HUDEP-2 (cell line): ENCODE data around the gene MFSD12.
"Not testable (repeated sequence)": the region's sequence is repeated elsewhere in the genome, so short reads cannot be mapped to it uniquely, and the experiment has no call there.

Source experiments
- DNase-seq, 76 experiments: peaks; one replicate each; lab custom pipeline; 2025; ENCODE audit not compliant: unreplicated experiment in 76 of 76; lab: John Stamatoyannopoulos, UW

Gene MFSD12

DNA sequence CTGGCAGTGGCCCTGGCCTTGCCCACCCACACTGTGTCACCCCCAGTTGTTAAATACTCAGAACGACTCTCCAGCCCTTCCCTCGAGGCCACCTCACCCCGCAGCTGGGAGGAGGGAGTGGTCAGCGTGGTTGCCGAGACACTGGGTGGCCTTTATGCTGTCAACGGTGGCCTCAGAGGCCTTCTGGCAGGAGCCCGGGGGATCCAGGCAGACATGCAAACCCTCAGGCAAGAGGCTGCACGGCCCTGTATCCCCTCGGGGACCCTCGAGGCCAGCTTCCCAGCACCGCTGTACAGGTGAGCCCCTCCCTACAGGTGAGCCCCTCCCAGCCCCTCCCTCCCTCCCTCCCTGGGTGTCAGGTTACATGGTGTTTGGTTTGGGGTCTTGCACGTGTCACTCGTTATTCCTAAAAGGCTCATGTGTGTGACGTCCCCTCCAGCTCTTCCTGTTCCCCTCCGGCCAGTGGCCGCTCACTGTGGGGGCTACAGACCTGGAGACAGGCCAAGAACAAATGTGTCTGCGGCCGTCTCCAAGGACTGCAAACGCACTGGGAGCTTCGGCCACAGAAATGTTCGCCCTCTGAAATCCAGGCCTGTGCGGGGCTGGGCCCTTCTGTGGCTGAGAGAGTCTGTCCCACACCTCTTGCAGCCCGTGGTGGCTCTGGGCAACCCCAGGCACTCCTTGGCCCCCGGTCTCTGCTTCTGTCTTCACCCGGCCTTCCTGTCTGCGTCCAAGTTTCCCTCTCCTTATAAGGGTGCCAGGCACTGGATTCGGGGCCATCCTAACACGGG lies 18.2 kb downstream of the MFSD12 start, which contains the start of gene TEKTIP1:
Gene TEKTIP1, plus strand, starts transcription at position 210 of the 791 bp plus-strand sequence. Its CDS starts 4 bp downstream, at position 214.
- no peak for DNase-seq

DNA sequence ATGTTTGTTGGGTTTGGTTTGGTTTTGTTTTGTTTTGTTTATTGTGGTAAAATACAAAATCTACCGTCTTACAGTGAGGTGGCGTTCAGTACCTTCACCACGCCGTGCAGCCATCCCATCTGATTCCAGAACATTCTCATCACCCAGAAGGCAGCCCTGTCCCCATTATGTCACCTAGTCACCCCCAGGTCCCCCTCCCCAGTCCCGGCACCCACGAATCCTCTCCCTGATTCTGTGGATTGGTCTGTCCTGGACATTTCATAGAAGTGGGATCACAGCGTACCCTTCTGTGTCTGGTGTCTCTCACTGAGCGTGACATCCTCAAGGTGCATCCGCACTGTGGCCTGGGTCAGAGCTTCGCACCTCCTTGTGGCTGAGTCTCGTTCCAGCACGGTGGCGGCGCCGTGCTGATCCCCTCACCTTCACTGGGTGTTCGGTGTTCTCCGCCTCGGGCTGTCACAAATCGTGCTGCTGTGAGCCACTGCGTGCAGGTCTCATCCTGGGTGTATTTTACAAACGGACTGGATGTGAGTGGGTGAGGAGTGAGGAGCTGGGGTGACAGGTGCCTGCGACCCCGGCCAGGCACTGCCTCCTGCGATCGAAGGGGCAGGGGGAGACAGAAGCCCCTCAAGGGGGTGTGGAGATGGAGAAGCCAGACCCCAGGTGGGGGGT lies 19.0 kb downstream of the MFSD12 start:
- DNase-seq = no peak

DNA sequence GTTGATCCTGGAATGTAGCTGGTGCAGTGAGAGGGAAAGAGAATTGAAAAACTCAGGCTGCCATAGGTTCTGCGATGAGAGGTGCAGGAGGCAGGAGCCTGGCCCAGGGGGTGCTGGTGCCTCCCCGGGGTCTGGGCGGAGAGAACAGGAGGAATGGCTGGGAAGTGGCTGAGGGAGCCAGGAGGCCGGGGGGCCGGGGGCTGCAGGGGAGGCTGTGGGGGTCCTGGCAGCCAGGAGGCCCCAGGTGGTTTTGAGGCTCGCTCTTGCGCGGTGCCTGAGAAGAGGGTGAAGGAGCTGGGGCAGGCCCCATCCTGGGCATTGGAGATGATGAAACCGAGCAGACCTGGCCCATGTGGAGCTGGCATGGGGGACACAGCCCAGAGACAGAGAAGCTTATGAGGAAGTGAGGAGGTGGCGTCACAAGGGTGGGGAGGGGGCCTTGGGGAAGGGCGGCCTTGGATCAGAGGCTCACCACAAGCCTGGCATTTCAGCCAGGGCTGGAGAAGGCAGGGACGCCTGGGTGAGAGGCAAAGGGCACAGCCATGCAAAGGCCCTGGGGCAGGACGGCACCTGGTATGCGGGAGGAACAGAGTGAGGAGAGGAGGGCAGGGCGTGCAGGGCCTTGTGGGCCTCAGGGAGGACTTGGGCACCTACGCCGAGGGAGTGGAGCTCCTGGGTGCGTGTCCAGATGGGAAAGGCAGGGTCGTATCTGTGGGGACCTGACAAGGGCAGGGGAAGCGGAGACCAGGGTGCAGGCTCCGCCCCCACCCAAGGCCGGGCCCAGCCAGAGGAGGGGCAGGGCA lies 19.7 kb downstream of the MFSD12 start:
- DNase-seq = no peak

DNA sequence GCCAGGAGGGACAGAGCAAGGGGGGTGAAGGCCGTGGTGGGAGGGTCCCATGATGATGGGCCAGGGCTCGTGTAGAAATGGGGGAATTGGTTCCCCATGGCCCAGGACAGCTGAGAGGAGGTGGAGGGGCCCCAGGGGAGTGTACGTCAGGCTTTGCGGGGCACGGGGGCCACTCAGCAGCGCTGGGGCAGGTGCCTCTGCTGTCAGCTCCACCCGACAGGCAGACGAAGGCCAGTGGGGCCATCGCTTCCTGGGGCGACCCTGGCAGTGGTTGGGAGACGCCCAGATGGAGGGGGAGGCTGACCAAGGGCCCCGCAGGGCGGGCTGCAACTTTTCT lies 20.3 kb downstream of the MFSD12 start:
- DNase-seq = no peak

DNA sequence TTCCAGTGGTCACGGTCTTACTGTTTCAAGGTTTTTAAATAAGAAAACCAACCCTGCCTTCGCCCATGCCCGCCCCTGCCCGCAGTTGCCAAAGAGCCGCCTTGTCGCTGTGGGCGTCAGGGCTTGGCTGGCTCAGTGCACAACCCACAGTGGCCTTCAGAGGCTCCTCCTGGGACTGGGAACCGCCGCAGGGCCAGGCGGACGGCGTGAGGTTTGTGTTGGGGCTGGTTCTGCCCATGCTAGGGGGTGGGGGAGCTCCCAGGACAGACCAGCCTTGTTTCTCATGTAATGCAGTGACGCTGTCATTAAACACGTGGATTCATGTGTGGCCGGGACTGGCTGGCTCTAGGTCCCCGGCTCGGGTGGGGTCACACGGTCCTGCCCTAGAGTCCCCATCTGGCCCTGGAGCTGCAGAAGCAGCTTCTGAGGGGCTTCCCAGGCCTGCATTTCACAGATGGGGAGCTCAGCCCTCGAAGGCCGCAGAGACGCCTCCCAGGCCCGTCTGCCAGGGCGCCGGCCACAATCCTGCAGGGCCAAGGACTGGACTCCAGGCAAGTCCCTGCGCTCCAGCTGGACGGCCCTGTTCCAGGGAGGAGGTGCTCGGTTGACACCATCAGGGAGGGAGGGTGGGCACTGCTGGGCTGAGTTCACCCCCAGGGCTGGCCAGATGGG lies 20.8 kb downstream of the MFSD12 start:
- no peak for DNase-seq

DNA sequence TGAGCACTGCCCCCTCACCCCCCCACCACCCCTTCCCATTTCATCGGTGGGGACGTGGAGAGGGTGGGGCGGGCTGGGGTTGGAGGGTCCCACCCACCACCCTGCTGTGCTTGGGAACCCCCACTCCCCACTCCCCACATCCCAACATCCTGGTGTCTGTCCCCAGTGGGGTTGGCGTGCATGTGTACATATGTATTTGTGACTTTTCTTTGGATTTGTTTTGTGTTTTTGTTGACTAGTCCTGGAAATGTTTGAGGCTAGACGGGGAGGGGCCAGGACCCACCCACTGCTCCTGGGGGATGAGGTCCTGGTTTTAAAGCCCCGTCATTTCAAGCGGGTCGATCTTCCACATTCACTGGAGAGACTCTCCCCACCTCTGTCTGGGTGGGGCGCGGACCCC lies 21.4 kb downstream of the MFSD12 start:
- DNase-seq = no peak

DNA sequence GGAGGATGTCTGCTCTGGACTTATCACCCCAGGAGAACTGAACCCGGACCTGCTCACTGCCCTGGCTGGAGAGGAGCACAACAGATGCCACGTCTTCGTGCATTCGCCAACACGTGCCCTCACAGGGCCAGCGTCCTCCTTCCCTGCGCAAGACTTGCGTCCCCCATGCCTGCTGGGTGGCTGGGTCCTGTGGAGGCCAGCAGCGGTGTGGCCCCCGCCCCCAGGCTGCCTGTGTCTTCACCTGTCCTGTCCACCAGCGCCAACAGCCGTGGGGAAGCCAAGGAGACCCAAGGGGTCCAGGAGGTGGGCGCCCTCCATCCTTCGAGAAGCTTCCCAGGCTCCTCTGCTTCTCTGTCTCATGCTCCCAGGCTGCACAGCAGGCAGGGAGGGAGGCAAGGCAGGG lies 21.8 kb downstream of the MFSD12 start:
- DNase-seq = no peak

DNA sequence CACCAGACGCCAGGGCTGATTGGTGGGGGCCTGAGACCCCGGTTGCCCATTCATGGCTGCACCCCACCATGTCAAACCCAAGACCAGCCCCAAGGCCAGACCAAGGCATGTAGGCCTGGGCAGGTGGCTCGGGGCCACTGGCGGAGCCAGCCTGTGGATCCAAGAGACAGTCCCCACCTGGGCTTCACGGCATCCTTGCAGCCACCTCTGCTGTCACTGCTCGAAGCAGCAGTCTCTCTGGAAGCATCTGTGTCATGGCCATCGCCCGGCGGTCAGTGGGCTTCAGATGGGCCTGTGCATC lies 22.2 kb downstream of the MFSD12 start:
- no peak for DNase-seq

DNA sequence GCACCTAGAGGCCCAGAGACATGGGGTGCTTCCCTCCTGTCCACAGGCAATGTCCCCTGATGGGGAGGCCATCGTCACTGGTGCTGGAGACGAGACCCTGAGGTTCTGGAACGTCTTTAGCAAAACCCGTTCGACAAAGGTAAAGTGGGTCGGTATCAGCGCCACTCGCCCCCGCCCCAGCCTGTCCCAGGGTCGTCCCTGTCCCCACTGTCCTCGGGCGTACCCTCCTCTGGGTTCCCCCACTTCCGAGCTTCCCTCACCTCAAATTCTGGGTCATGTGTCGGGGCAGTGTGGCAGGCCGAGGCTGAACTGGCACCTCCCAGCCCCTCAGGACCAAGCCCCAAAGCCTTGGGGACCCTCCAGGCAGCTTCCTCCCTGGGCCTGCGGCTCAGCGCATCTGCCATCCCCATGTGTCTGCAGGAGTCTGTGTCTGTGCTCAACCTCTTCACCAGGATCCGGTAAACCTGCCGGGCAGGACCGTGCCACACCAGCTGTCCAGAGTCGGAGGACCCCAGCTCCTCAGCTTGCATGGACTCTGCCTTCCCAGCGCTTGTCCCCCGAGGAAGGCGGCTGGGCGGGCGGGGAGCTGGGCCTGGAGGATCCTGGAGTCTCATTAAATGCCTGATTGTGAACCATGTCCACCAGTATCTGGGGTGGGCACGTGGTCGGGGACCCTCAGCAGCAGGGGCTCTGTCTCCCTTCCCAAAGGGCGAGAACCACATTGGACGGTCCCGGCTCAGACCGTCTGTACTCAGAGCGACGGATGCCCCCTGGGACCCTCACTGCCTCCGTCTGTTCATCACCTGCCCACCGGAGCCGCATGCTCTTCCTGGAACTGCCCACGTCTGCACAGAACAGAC lies 22.8 kb downstream of the MFSD12 start:
- DNase-seq = no peak

DNA sequence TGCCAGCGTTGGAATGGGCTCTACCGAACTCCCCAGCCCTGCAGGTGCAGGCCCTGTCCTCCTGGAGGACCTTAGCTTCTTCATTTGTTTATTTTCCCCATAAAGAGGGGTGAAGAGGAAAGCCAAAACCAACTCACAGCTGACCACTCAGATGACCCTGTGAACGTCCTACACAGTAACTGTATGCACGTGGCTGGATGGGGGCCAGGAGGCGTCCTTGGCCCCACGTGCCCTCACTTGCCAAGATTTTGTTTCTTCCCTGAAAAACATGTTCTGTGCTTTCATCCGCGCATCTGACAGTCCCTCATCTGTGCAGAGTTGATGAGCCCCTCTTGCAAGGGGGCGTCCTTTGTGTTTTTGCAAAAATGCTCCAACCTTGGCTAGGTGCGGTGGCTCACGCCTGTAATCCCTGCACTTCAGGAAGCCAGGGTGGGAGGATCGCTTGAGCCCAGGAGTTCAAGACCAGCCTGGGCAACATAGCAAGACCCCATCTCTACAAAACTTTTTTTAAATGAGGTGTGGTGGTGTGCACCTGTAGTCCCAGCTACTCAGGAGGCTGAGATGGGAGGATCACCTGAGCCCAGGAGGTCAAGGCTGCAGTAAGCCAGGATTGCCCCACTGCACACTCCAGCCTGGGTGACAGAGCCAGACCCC lies 23.7 kb downstream of the MFSD12 start:
- no peak for DNase-seq

DNA sequence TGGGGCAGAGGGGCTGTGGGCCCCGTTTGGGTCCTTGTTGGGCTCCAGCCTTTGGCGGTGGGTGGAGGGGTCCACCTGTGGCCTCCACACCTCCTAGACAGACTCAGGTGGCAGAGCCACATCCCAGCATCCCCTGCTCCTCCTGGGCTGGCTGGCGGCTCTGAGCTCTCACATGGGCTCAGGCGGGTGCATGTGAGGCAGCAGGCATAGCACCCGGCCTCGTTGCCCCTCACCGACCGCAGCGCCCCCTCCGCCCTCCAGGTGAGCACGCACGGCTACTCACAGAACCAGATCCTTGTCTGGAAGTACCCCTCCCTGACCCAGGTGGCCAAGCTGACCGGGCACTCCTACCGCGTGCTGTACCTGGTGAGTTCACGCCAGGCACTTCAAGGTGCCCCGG lies 24.4 kb downstream of the MFSD12 start:
- no peak for DNase-seq

DNA sequence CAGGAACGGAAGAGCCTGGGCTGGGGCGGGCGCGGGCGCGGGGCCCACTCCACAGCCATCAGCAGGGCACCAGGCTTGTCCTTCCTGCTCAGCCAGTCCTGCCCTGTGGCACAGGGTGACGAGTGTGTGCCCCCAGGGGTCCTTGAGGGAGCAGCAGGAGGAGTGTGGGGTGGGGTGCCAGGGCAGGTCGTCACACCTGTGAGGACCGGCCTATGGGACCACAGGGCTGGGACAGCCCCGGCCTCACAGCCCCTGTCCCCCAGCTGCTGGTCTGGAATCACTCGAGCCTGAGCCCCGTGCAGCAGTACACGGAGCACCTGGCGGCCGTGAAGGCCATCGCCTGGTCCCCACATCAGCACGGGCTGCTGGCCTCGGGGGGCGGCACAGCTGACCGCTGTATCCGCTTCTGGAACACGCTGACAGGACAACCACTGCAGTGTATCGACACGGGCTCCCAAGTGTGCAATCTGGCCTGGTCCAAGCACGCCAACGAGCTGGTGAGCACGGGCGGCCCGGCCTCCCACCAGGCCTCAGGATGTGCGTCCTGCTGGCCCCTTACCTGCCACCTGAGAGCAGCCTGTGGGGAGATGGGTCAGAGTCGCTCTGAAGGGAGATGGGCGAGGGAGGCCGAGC lies 25.1 kb downstream of the MFSD12 start:
- no peak for DNase-seq

DNA sequence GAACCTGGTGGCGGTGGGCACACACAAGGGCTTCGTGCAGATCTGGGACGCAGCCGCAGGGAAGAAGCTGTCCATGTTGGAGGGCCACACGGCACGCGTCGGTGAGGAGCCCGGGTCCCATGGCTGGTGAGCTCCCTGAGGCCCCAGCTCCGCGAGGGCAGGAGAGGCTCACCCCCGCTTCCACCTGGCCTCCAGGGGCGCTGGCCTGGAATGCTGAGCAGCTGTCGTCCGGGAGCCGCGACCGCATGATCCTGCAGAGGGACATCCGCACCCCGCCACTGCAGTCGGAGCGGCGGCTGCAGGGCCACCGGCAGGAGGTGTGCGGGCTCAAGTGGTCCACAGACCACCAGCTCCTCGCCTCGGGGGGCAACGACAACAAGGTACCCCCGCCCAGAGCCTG lies 25.7 kb downstream of the MFSD12 start:
- DNase-seq = no peak

DNA sequence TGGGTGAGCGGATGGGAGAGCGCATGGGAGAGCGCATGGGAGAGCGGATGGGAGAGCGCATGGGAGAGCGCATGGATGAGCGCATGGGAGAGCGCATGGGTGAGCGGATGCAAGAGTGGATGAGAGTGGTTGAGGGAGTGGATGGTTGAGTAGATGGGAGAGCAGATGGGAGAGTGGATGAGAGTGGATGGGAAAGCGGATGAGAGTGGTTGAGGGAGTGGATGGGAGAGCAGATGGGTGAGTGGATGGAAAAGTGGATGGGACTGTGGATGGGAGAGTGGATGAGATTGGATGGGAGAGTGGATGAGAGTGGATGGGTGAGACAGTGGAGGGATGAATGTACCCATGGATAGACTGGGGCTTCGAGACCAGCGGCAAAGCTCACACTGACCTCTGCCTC lies 27.0 kb downstream of the MFSD12 start:
- no peak for DNase-seq

DNA sequence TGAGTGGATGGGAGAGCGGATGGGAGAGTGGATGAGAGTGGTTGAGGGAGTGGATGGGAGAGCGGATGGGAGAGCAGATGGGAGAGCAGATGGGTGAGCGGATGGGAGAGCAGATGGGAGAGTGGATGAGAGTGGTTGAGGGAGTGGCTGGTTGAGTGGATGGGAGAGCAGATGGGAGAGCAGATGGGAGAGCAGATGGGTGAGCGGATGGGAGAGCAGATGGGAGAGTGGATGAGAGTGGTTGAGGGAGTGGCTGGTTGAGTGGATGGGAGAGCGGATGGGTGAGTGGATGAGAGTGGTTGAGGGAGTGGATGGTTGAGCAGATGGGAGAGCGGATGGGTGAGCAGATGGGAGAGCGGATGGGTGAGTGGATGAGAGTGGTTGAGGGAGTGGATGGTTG lies 28.1 kb downstream of the MFSD12 start:
- DNase-seq = not testable (repeated sequence)

DNA sequence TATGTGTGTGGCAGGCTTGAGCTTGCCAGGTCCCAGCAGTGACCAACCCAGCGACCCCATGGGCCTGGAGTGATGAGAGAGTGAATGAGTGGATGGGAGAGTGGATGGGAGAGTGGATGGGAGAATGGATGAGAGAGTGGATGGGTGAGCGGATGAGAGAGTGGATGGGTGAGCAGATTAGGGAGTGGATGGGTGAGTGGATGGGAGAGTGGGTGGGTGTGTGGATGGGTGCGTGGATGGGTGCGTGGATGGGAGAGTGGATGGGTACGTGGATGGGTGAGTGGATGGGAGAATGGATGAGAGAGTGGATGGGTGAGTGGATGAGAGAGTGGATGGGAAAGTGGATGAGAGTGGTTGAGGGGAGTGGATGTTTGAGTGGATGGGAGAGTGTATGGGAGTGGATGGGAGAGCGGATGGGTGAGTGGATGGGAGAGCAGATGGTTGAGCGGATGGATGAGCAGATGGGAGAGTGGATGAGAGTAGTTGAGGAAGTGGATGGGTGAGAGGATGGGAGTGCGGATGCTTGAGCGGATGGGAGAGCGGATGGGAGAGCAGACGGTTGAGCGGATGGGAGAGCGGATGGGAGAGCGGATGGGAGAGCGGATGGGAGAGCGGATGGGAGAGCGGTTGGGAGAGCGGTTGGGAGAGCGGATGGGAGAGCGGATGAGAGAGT lies 28.7 kb downstream of the MFSD12 start:
- no peak for DNase-seq

DNA sequence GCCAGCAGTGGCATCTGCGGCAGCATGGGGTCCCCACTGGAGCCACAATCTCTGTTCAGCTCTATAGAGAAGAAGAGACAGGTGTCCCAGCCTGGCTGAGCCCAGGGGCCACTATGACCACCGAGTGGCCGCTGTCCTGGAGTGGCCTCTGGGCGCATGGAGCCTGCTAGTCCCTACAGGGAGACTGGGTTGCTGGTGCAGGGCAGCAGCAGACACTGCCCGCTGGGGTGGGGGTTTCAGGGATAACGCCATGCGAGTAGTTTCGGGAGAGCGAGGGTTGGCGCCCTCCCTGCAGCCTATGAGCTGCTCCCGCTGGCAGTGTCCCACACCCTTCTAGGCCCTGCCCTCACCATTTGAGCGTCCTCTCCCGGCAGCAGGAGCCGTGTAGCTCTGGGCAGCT lies 29.3 kb downstream of the MFSD12 start:
- DNase-seq = no peak

DNA sequence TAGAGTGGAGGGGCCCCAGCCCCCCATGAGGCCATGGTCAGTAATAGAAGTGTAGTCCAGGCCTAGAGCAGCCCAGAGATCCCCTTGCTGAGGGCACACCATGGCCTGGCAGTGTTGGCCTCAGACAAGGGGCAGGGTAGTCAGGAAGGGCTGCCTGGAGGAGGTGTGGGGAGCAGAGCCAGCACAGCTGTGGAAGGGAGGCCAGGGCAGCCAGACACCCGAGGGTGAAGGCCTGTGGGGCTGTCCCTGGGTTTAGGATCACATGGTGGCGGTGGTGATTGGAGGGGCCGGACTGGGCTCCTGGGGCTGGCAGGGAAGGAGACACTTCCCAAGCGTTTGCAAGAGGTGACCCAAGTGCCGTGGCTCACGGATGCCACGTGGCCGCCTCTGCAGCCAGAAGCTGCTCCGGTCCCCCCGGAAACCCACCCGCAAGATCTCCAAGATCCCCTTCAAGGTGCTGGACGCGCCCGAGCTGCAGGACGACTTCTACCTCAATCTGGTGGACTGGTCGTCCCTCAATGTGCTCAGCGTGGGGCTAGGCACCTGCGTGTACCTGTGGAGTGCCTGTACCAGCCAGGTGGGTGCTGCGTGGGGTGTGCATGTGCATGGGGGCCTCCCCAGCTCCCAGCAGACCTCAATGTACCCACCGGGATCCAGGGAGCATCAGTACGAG lies 30.0 kb downstream of the MFSD12 start:
- DNase-seq = no peak
